Spleen (tissue), 11 donors: Measurements from ENCODE around the gene DTNBP1. TPM values are rescaled to one million over a fixed set of nuclear protein-coding genes. Genes with fewer than 3 reads are reported as not detected.

Experiments used
- DNase-seq: peaks from one replicate; pipeline ENCODE4 v3.0.0-alpha.2; 2020
- H3K27ac ChIP-seq, 8 donors: fragments of 200-600 bp; sonication (generic) in 7 of 8; 1 replicate in 4 of 8; 2 replicates in 4 of 8; pipeline versions ENCODE4 v1.5.0 to v1.8.0; 2016 to 2021; ENCODE audit warnings: inconsistent platforms in 4 of 8, mild to moderate bottlenecking in 4 of 8, moderate library complexity in 1 of 8
- H3K27me3 ChIP-seq, 7 donors: fragments of 200-600 bp; sonication (generic) in 6 of 7; replicated peaks in 1 of 7; 1 replicate in 4 of 7; 2 replicates in 3 of 7; pipeline versions ENCODE4 v1.5.0 to v1.8.0; 2016 to 2021; ENCODE audit warnings: inconsistent platforms in 3 of 7, mild to moderate bottlenecking in 1 of 7
- H3K36me3 ChIP-seq, 6 donors: fragments of 200-600 bp; sonication (generic) in 5 of 6; 1 replicate in 4 of 6; 2 replicates in 2 of 6; pipeline versions ENCODE4 v1.5.0 to v1.8.0; 2016 to 2021; ENCODE audit warnings: inconsistent platforms in 2 of 6
- H3K4me1 ChIP-seq, 6 donors: fragments of 200-600 bp; sonication (generic) in 5 of 6; 1 replicate in 3 of 6; 2 replicates in 3 of 6; pipeline versions ENCODE4 v1.5.0 to v1.8.0; 2016 to 2021; ENCODE audit warnings: inconsistent platforms in 3 of 6
- H3K4me3 ChIP-seq, 8 donors: fragments of 200-600 bp; sonication (generic) in 7 of 8; 1 replicate in 4 of 8; 2 replicates in 4 of 8; pipeline versions ENCODE4 v1.5.0 to v1.8.0; 2016 to 2021; ENCODE audit warnings: inconsistent platforms in 4 of 8, mild to moderate bottlenecking in 4 of 8, moderate library complexity in 2 of 8
- H3K9me3 ChIP-seq, 8 donors: fragments of 200-600 bp; sonication (generic) in 7 of 8; 1 replicate in 4 of 8; 2 replicates in 4 of 8; pipeline versions ENCODE4 v1.5.0 to v1.8.0; 2016 to 2021; ENCODE audit warnings: inconsistent platforms in 4 of 8
- CTCF ChIP-seq, 11 experiments: fragments of 200-600 bp in 7 of 11; fragments of 450-650 bp in 4 of 11; sonication (generic) in 4 of 11; IDR thresholded peaks in 8 of 11; conservative IDR thresholded peaks in 3 of 11; 1 replicate in 7 of 11; 2 replicates in 4 of 11; pipeline versions ENCODE4 v1.4.0 to v1.8.0; 2016 to 2021; ENCODE audit warnings: antibody characterized with exemption in 11 of 11, inconsistent platforms in 4 of 11, mild to moderate bottlenecking in 1 of 11
- POLR2A ChIP-seq, 3 donors: fragments of 450-650 bp; IDR thresholded peaks; one replicate each; pipeline ENCODE4 v1.5.1; 2017; ENCODE audit warnings: antibody characterized with exemption in 3 of 3, mild to moderate bottlenecking in 1 of 3
- POLR2AphosphoS5 ChIP-seq, 3 donors: sonication (generic); formaldehyde crosslinking; IDR thresholded peaks; one replicate each; pipeline ENCODE4 v1.5.1; 2017; ENCODE audit warnings: antibody characterized with exemption in 3 of 3
- WGBS, 5 donors: extraction: QIAGEN DNeasy Blood & Tissue Kit in 3 of 5; methylation state at CpG; one replicate each; pipeline versions ENCODE4 v1.1.5 to v1.1.7; 2013 to 2018; 5-methylcytosine and 5-hydroxymethylcytosine counted together
- intact Hi-C: fragments of 100-400 bp; cut with DNase I; formaldehyde crosslinking; loops from one replicate; pipeline ENCODE4 v1.15.0; 2023; ENCODE audit warnings: low total_unique reads
- polyA plus RNA-seq, 3 donors: library from polyadenylated mRNA; stranded (reverse); fragments of 200-250 nt; gene quantifications; one replicate each; pipeline ENCODE4 v1.2.1, GENCODE V29; 2013
- total RNA-seq, 7 donors: library from RNA; depleted of rRNA in 3 of 7; stranded (reverse); fragments of >200 nt in 3 of 7; fragmentation: NEBNext Ultra II Directional in 4 of 7; extraction: Animal tissue kit (Norgen Biotek cat#: 25700) in 4 of 7; gene quantifications; one replicate each; pipeline versions ENCODE4 v1.1.0 to v1.2.1, GENCODE V29; 2016 to 2021
- donor health status: healthy with polysubstance abuse.
- donor health status: DM: no; HTN: no; CAD: no; lungs with moderate emphysema.
- donor health status: DM: no; HTN: no; CAD: no.
- donor health status: Bipolar disorder and iron deficiency.
- donor health status: healthy.
- donor health status: DM: no; HTN: no; CAD: no.
- donor health status: DM: yes; HTN: yes; CAD: no.

Gene DTNBP1
- total and polyA plus RNA-seq, 10 donors: 14.2 to 42.2 (median 32.3) TPM

GRCh38 chr6:15638373-15638772 lies 24.5 kb downstream of the DTNBP1 start:
- no peaks in the 10 kb centered on the region for H3K27me3 ChIP-seq
- TF ChIP-seq POLR2AphosphoS5 (IDR thresholded peaks at IDR 0.05) (no peak), CTCF (IDR thresholded peaks at IDR 0.05 in 8 of 11, conservative IDR thresholded peaks at IDR 0.05 in 3 of 11) (no peak), POLR2A (IDR thresholded peaks at IDR 0.05) (no peak)
- DNase-seq: no peak
- H3K4me1 ChIP-seq: peaks cover 0 to 12% (median 0%) of the 10 kb centered on the region in 6 donors
- H3K9me3 ChIP-seq: peaks cover under 1 to 27% (median 16%) of the 10 kb centered on the region in 8 donors
- H3K36me3 ChIP-seq: peaks cover 0 to 91% (median 14%) of the 10 kb centered on the region in 6 donors
- no peak overlapping the region for H3K27ac ChIP-seq
- no peak overlapping the region for H3K4me3 ChIP-seq
- intact Hi-C loops: no loop called here

GRCh38 chr6:15631432-15631831 lies 31.4 kb downstream of the DTNBP1 start:
- Histone ChIP-seq H3K9me3 (no peaks in the 10 kb centered on the region), H3K36me3 (peaks cover 0 to 35% (median 5%) of the 10 kb centered on the region in 6 donors), H3K27ac (no peak overlapping the region), H3K4me3 (no peak overlapping the region), H3K27me3 (no peaks in the 10 kb centered on the region), H3K4me1 (peaks cover 0 to 49% (median 15%) of the 10 kb centered on the region in 6 donors)
- 89 to 100% (median 95%) methylated on average over 2 of the region's 2 CpGs for WGBS, 5 donors
- intact Hi-C loops: no loop called here
- TF ChIP-seq CTCF (IDR thresholded peaks at IDR 0.05 in 8 of 11, conservative IDR thresholded peaks at IDR 0.05 in 3 of 11) (no peak), POLR2A (IDR thresholded peaks at IDR 0.05) (no peak), POLR2AphosphoS5 (IDR thresholded peaks at IDR 0.05) (no peak)
- DNase-seq: no peak

GRCh38 chr6:15630202-15630601 lies 32.6 kb downstream of the DTNBP1 start:
- peaks cover 0 to 34% (median 0%) of the 10 kb centered on the region in 6 donors for H3K36me3 ChIP-seq
- H3K27ac ChIP-seq: no peak overlapping the region
- 43 to 84% (median 74%) methylated on average over 1 of the region's 1 CpG for WGBS, 5 donors
- no peaks in the 10 kb centered on the region for H3K27me3 ChIP-seq
- no peaks in the 10 kb centered on the region for H3K9me3 ChIP-seq
- H3K4me1 ChIP-seq: peaks cover 0 to 54% (median 15%) of the 10 kb centered on the region in 6 donors
- intact Hi-C loops: no loop called here
- no peak for DNase-seq
- TF ChIP-seq POLR2A (IDR thresholded peaks at IDR 0.05) (no peak), CTCF (IDR thresholded peaks at IDR 0.05 in 8 of 11, conservative IDR thresholded peaks at IDR 0.05 in 3 of 11) (no peak), POLR2AphosphoS5 (IDR thresholded peaks at IDR 0.05) (no peak)
- no peak overlapping the region for H3K4me3 ChIP-seq

- intact Hi-C loops: loop anchor here (10.0 kb wide), 1 partner anchor 1505 kb away; no protein-coding TSS in a partner anchor
- no peak overlapping the region for H3K27ac ChIP-seq
- H3K36me3 ChIP-seq: peaks cover 0 to 28% (median 0%) of the 10 kb centered on the region in 6 donors
- no peaks in the 10 kb centered on the region for H3K9me3 ChIP-seq
- H3K27me3 ChIP-seq: no peaks in the 10 kb centered on the region
- peaks cover 0 to 62% (median 15%) of the 10 kb centered on the region in 6 donors for H3K4me1 ChIP-seq
- no peak for DNase-seq
- H3K4me3 ChIP-seq: no peak overlapping the region
- no peak for TF ChIP-seq POLR2AphosphoS5 (IDR thresholded peaks at IDR 0.05)
- no peak for TF ChIP-seq CTCF (IDR thresholded peaks at IDR 0.05 in 8 of 11, conservative IDR thresholded peaks at IDR 0.05 in 3 of 11)
- no peak for TF ChIP-seq POLR2A (IDR thresholded peaks at IDR 0.05)
Observed at GRCh38 chr6:15629487-15629886, 33.3 kb downstream of the DTNBP1 start.
